C4-2B (cell line): ENCODE measurements around the gene MED28.

ENCODE experiments used
- ZFX ChIP-seq: fragments of 450-650 bp; IDR thresholded peaks from 2 replicates; pipeline ENCODE4 v1.6.1; 2017
- TF ChIP-seq, protein P1 (sequence below): fragments of 450-650 bp; conservative IDR thresholded peaks from 2 replicates; pipeline ENCODE4 v1.5.1; 2017; ENCODE audit warnings: mild to moderate bottlenecking

- TF ChIP-seq, protein P1, sequence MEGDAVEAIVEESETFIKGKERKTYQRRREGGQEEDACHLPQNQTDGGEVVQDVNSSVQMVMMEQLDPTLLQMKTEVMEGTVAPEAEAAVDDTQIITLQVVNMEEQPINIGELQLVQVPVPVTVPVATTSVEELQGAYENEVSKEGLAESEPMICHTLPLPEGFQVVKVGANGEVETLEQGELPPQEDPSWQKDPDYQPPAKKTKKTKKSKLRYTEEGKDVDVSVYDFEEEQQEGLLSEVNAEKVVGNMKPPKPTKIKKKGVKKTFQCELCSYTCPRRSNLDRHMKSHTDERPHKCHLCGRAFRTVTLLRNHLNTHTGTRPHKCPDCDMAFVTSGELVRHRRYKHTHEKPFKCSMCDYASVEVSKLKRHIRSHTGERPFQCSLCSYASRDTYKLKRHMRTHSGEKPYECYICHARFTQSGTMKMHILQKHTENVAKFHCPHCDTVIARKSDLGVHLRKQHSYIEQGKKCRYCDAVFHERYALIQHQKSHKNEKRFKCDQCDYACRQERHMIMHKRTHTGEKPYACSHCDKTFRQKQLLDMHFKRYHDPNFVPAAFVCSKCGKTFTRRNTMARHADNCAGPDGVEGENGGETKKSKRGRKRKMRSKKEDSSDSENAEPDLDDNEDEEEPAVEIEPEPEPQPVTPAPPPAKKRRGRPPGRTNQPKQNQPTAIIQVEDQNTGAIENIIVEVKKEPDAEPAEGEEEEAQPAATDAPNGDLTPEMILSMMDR, result no peak
- no peak for TF ChIP-seq ZFX
Measured at GRCh38 chr4:17639136-17639535, 24.7 kb downstream of the MED28 start.
